C4-2B (cell line): ENCODE measurements around the gene UHRF1.

Experiments
- CTCF ChIP-seq: fragments of 450-650 bp; conservative IDR thresholded peaks from 2 replicates; pipeline ENCODE4 v1.5.1; 2017; ENCODE audit warnings: mild to moderate bottlenecking
- ZFX ChIP-seq: fragments of 450-650 bp; IDR thresholded peaks from 2 replicates; pipeline ENCODE4 v1.6.1; 2017

- TF ChIP-seq CTCF (no peak), ZFX (no peak)
Measured at GRCh38 chr19:4996701-4997100, 87.4 kb downstream of the UHRF1 start.
